NCI-H1417 treated with DMSO at 0.1 percent for 48 hours (cell line): ENCODE data around the gene SYNE1.

Experiments used
- DNase-seq: peaks from one replicate; lab custom pipeline; 2025; lab: John Stamatoyannopoulos, UW

The SYNE1 gene

DNA sequence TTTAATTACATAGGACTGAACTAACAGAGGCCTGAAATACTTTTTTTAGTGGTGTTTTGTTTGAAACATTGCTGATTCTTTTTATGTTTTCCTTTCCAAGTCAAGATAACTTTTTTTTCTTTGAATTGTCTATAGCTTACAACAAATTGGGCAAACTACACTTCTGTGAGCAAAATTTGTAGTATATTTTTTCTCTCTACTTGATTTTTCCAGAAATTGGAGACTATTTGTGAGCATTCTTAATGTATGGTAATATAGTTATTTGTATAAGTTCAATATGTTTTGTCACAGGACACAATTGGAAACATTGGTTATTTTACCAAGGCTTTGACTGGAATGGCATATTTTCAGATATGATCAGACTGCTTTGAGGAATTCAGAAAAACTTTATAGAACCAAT is 216.5 kb downstream of the SYNE1 start:
- DNase-seq = no peak

DNA sequence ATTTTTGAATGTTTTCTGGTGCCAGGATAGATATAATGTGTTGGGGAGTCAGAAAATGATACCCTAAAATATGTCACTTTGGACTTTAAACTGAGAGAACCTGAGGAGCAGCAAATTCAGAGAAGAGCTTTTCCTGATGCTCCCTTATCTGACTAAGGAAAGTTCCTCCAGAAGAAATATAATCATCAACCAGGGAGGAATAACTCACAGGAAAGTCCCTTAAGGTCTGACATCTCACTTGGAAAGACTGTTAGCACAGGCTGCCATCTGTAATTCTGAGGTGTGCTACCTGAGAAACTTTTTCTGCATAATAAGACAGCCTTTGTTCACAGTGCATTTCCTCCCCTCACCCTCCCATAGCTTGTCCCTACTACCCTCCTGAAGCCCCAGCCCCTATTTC is 218.6 kb downstream of the SYNE1 start:
- DNase-seq = no peak

DNA sequence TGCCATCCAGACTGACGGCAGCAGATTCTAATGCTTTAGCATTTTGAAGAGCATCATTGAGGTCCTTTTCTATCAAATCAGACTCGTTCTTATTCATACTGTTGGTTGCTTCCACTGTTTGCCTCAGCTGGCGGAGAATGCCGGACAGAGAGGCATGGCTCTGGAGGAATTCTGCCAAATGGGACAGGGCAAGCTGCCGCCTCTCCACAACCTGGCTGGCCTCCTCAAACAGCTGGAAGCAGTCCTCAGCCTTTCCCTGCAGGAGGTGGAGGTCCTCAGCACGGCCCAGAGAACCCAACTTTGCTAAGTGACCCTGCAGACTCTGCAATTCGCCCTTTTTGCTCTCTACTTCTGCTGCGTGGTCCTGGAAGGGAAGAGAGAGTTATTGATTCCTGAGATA is 220.5 kb downstream of the SYNE1 start:
- no peak for DNase-seq

DNA sequence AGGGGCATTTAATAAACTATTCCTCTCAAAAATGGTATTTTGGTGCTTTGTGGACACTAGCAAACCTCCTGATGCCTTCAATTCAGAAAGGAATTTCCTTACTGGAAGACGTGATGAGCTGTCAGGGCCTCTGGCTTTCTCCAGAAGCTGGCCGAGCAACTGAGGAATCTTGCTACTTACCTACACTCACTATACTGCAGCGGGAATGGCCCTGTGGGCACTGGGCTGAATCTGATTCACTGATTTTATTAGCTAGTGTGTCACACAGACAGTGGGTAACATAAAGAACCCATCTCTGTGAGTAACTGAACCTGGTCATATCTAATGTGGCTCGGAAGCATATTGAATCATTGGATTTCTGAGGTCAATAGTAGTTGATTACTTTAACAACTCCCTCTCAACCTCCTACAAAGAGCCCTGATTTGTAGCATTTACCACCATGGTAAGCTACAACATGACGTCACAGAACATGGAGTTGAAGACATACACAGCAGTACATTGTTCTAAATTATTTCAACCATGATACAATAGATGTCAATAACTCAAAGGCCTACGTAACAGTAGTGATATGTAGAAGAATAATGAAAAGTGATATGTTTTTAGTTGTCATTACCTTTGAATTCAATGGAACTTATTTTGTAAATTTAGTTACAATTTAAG is 232.1 kb downstream of the SYNE1 start:
- no peak for DNase-seq

DNA sequence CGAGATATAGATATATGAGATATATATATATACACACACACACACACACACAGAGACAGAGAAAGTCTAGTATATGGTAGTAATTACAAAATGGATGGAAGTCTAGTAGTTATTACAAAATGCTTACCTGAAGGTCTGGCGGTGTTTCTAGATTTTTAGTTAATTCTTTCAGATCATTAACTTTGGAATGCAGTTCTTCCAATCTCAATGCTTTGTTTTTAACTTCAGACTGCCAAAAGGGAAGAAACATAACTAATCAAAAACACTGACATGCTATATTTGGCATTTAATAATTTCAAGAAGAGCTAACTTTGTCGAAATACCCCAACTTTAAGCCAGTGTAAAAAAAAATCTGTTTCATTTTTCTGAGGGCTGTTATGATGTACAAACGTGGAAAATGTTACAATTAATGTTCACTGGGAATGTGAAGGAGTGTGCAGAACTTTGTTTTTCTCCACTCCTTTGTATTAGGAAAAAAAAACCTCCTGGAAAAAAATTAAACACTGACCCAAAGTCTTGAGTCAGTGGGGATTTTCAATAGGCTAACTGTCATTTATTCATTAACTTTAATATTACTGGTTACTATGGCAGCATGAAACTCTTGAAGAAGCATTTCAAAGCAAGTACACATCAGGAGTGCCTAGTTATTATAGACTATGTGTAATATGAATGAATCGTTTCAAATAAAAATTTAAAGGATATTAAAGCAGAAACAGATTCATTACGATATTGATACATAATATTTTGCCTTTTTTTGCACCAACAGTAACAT is 232.9 kb downstream of the SYNE1 start:
- DNase-seq = no peak

DNA sequence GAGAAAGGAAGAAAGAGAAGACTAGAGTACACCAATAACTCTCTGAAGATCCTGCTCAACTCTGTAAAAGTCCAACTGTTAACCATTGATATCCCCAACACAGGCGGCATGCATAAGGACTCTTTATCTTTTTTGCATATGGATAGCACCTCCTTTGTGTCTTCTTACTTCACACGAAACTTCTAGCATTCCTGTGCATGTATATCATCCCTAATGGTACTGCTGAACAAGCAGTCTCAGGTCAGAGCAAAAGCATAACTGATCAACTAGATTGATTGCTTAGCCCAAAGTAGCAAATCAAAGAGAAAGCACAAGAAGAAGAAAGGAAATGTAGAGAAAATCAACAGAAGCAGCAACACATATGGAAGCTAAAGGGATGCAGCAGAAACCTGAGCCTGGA is 234.4 kb downstream of the SYNE1 start:
- DNase-seq = no peak

DNA sequence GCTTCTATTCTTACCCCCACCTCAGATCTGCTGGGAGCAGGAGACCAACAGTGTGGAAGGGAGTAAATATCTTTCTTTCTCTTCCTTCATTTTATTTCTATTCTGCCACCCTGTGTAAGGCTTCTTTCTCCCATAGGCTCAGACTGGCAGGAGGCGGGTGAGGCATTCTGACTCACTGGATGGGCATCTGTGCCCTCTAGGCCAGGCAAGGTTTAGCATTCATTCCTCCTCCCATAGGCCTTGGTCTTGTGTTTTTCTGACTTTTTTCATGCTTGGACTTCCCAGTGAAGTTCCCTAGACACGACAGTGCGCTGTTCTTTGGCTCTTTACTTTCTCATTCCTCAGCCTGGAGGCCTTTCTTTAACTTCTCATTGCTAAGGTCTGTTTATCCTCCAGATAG is 235.2 kb downstream of the SYNE1 start:
- DNase-seq = no peak

DNA sequence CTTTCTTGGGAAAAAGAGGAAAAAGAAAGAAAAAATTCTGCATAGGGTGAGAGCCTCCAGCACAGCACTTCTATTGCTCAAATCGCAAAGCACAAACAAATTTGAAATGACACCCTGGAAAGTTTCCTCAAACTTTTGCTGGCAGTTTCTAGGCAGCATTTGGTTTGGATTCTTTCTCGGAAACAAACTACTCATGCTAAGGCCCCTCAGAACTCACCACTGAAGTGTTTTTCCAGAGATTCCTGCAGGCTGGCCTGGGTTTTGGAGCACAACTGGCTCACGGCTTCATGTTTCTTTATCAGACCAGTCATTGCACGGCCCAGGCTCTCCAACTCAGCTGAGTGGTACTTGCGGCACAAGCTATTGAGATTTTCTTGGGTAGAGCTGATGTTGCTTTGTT is 237.8 kb downstream of the SYNE1 start:
- DNase-seq = no peak

DNA sequence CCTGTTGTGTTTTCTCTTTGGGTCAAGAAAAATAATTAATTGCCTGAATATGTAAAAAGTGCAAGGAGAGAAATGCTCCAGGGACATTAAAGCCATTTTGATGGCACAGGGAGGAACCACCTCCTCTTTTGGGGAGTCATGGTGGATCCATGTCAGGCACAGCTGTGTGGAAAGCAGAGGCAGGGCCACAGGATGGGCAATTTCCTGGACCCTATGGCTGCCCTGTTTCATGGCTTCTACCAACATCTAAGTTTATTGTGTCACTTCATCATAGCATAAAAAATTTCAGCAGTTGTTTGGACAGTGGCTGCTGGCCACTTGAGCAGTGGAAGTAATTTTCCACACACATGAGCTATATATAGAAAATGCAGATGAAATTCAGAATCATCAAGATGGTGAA is 238.2 kb downstream of the SYNE1 start:
- DNase-seq = no peak

DNA sequence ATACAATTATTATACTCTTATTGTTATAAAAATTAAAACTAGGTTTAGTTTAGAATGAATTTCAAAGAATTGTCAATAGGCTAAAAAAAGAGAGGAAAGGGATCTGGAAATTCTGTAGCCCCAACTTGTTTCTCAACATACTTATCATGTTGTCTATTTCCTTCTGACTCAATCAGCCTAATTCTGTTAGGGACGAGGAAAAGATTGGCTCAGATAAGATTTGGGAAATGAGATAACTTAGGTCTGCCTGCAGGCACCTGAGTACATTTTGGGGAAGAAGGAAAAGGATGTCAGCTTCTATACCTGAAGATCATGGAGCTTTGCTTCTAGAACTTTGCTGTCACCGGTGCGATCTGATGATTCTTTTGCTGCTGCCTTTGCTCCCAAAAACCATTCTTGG is 238.8 kb downstream of the SYNE1 start:
- no peak for DNase-seq

DNA sequence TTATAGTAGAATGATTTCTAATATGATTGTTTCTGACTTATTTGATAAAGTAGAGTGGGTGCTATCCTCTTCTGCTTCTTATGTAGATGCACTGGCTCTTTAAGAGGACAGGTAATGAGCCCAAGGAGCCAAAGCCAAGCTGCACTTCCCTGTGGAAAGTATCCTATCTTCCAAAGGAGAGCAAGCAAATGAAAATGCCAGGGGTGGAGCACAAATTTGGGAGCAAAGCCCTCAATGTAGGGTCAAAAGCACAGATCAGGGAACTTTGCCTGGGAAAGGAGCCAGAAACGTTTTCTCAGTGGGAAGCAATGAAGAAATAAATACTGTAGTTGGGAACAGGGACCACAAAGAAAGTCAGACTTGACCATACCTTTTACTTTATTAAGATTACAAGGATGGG is 242.9 kb downstream of the SYNE1 start:
- no peak for DNase-seq

DNA sequence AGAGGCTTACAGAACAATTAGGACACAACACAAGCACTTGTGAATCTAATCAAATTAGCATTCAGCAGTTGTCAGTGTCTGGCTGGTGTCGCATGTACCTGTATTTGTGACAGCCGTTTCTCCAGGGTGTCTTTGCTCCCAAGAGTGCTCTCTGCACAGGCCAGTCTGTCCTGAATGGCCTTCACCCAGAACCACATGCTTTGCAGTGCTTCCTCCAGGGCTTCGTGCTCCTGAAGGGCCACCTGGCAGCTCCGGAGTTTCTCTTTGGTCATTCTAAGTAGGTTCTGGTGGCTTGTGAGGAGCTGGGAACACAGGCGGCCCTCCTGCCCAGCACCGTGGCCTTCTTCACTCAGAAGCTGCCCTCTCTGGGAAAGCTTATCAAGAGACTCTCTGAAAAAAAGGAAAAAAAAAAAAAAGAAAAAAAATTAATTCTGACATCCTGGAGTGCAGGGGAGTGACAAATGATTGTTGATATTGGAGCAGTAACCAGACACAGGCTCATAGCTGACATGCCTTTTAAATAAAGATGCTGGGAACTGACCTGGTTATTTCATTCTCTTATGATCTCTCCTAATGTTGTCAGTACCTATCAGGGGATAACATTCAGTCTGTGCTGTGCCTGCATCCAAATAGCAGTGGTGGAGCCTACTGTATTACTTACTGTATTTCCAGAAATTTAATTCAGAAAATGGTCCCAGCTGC is 245.8 kb downstream of the SYNE1 start:
- DNase-seq = no peak

DNA sequence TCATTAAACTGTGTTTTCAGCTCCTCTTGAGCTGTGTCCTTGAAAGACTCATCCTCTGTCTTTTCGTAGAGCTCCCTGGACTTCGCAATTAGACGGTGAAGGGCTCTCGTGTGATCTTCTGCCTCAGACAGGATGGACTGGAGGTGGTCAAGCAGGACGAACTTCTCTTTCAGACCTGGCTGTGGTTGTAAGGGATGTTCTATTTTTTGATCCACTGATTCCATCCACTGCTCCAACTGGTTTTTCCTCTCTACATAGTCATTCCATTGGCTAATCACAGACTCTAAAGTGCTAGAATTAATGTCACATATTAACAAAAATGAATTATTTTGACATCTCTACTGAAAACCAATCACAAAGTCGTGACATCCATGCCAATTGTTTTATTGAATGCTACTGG is 250.1 kb downstream of the SYNE1 start:
- no peak for DNase-seq

DNA sequence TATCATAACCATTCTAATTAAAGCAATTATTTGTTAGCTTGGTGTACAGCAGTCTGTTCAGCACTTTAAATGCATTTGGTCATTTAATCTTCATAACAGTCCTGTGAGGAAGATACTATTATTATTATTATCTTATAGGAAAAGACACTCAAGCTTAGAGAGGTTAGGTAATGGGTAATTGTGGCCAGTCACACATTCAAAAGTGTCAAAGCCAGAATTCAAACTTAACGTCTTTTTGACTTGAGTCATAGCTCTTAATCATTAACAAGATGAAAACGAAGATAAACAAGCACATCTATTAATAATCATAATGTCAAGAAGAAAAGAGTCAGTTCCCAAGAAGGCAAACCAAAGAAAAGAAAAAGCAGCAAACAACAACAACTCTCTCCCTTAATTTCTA is 251.0 kb downstream of the SYNE1 start:
- no peak for DNase-seq

DNA sequence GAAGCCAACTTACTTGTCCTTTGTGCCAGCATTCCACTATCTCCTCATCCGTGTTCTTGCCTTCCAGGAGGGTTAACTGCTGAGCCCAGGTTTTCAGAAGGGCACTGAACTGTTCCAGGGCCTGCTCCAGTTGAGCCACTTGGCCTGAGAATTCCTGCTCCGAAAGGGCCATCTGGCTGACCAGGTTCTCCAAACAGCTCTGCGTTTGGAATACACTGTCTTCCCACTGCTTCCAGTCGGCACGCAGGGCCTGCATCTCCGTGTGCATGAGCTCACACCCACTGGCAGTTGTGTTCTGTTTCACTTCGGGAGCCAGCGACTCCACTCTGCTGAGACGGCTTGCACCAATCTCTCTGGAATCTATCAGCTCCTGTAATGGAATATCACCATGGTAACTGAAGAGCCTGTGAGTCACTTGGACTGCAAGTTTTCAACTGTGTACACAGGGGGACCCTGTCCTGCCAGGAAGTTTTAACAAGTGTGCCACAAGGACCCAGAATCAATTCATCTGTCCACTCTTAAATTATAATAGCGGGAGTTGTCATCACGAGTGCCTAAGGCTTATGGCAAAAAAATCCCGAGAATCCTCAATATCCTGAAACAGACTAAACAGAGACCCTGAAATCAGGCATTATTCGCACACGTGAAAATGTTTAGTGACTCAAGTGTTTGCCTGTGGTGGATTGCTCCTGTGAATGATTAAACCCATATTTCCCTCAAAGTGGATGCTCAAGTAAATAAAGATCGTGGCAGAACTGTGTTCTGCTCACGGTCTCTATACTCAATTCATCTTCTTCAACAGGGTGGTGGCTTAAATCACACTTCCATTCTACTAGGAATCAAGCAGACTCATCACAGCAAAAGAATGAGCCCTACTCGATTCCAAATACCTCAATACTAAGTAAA is 255.9 kb downstream of the SYNE1 start:
- no peak for DNase-seq

DNA sequence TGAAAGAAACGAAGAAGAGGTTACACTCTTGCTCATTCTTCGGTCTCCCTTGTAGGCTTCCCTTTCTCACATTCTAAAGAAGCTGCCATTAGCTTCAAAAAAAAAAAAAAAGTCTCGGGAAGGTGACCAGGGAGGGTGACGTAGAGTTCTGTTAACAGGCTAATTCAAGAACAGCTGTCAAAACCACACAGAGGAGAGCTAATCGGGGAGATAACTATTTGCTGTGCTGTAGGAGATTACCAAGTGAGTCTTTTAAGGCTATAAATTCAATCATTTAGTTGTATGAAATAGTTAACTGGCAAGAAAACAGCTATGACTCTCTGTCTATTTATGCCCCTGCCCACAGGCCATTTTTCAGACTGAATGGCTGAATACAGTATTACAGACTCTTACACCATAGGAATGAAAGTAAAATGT is 256.8 kb downstream of the SYNE1 start:
- DNase-seq = no peak

DNA sequence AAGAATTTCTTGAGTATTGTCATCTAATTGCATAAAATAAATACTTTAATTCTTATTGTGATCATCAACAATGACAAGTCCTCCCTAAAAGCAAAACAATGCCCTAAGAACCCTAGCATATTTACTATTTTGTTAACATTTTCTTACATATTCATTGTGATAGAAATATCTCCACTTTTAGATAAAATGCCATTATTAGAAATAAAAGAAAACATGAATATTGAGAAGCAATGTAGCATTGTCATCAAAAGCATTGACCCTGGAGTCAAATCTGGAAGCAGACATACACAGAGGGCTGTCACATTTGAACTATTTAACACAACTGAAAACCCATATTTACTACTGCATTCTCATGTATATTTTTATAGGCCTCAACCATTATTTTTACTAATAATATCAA is 257.7 kb downstream of the SYNE1 start:
- DNase-seq = no peak

DNA sequence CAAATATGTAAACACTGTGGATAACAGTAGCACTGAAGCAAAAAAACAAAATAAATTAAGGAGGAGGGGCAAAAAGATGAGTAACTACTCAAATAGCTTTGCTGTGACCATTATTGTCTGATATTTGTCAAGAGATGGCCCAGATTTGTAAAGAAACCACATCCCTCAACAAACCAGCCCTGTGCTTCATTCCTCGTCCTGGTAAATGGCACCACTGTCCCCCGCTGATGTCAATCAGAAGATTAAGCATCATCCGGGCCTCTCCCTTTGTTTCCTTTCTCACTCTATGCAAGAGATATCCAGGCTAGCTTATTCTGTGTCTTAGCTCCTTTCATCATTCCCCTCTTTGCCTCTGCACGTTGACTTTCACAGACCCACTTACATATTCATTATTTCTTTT is 259.0 kb downstream of the SYNE1 start:
- no peak for DNase-seq

DNA sequence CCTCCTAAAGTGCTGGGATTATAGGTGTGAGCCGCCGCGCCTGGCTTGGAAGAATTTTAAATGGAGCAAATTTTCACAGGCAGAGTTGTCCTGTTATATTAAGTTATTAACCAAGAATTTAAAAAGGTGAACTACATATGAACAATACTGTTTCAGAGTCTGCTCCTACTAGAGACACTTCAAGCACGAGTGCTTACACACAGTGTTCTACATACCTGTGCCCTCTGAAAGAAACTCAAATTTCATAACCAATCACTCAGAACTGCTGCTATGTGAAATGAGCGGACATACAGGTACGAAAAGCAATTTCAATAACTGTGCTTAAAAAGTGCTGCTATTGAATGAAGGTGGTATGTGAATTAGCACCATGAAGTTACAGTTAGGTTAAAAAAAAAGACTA is 262.0 kb downstream of the SYNE1 start:
- no peak for DNase-seq

DNA sequence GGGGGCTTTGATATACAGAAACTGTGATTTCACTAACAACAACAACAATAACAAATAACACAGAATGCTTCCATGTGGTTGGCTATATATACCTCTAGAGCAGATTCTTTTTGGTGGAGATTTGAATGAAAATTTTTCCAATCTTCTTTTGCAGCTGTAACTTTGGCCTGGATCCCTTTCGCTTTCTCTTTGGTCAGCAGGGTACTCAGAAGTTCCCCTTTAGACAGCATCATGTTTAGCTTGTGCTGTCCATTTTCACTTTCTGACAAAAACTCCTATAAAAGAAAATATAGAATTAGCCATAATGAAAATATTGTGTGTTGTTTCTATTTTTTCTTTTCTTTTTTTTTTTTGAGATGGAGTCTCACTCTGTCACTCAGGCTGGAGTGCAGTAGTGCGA is 264.2 kb downstream of the SYNE1 start:
- DNase-seq = no peak

DNA sequence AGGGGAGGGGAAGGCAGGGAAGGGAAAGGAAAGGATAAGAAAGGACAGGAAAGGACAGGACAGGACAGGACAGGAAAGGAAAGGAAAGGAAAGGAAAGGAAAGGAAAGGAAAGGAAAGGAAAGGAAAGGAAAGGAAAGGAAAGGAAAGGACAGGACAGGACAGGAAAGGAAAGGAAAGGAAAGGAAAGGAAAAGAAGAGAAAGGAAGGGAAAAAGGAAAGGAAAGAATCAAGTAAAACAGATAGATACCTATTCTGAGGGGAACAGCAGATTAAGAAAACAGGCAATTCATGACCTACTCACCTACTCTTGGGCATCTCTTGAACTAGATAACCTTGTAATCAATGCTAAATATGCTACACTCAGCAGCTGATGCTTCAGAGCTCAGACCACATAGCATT is 265.4 kb downstream of the SYNE1 start:
- DNase-seq = no peak
